NCI-H82 treated with DMSO at 0.1 percent for 48 hours (cell line): ENCODE results near the gene TRPV6.

ENCODE experiments used
- DNase-seq: peaks from one replicate; lab custom pipeline; 2025; ENCODE audit not compliant: unreplicated experiment; lab: John Stamatoyannopoulos, UW

The TRPV6 gene

GRCh38 chr7:142886866-142887265, 1.3 kb upstream of the TRPV6 start:
- no peak for DNase-seq

GRCh38 chr7:142884286-142884640, 1.3 kb downstream of the TRPV6 start:
- DNase-seq: no peak

GRCh38 chr7:142883571-142884285, 1.8 kb downstream of the TRPV6 start:
- DNase-seq: no peak

DNA sequence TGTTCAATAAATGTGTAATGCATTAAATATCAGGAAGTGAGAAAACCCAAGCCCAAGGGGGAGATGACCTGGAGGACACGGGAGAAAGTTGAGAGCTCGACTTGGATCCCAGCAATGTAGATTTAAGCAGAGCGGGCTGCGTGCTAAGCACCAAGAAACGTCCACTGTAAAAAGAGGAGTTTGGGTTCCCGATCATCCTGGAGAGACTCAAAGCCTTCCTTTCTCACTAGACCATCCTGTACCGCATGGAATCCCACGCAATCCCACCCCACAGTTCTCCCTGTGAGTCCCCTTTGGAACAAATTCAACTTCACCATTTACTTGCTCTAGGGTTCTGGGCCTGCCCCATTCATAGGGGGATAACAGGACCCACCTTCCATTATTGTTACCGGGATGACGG, 2.4 kb downstream of the TRPV6 start:
- DNase-seq: no peak

DNA sequence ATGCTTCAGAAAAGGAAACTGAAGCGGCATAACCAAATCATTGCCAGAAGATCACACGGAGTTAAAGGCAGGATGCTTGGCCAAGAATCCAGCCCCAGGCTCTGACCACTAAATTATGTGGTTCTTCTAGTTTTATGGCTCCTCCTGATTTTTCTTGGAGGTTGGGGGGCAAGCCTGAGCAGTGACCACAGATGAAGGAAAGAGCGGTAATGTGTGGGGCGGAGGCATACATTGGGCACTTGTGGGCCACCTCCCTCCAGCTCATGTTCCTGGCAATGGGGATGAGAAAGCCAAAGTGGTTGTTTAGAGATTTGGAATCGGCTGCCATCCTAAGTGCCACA, 3.2 kb downstream of the TRPV6 start:
- no peak for DNase-seq

- DNase-seq: no peak
These were observed 3.8 kb downstream of the TRPV6 start for GRCh38 chr7:142881586-142882337.

GRCh38 chr7:142880876-142881505, 4.6 kb downstream of the TRPV6 start:
- DNase-seq: no peak

GRCh38 chr7:142879060-142879459, 6.5 kb downstream of the TRPV6 start:
- DNase-seq: no peak

GRCh38 chr7:142878315-142878714, 7.2 kb downstream of the TRPV6 start:
- no peak for DNase-seq

DNA sequence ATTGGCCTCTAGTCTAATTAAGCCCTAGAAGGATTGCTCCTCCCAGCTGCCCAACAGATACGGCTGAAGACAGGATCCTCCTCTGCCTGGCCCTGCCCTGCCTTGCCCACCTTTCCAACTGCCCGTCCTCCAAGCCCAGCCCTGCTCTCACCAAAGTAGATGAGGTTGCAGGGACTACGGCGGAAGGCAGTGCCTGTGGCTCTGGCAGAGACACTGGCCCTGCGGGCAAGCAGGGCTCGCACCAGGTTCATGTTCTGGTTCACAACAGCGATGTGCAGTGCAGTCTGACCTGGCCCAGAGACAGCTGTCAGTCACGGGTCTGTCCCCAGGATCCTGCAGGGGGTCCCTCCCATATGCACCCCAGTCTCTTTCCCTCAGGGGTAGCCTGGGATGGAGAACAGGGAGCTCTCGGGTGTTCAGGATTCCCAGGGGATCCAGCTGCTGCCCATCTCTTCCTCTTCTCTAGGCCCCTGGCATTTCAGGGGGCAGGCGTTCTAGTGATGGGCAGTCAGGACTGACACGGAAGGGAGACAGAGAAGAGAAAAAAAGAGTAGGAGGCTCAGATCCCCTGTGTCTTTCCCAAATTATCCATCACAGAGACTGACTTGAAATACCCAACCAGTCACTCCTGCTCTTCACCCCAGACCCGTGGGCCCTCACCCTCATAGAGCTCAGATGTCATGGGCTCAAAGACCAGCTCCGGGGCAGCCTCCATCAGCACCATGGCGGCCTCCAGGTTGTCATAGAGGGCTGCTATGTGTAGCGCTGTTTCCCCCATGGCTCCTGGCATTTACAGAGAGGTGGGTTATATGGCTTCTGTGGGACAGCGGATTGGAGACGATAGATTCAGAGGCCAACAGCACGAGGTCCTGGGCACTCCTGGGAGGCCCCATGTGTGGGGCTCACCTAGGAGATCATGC, 8.3 kb downstream of the TRPV6 start:
- no peak for DNase-seq

DNA sequence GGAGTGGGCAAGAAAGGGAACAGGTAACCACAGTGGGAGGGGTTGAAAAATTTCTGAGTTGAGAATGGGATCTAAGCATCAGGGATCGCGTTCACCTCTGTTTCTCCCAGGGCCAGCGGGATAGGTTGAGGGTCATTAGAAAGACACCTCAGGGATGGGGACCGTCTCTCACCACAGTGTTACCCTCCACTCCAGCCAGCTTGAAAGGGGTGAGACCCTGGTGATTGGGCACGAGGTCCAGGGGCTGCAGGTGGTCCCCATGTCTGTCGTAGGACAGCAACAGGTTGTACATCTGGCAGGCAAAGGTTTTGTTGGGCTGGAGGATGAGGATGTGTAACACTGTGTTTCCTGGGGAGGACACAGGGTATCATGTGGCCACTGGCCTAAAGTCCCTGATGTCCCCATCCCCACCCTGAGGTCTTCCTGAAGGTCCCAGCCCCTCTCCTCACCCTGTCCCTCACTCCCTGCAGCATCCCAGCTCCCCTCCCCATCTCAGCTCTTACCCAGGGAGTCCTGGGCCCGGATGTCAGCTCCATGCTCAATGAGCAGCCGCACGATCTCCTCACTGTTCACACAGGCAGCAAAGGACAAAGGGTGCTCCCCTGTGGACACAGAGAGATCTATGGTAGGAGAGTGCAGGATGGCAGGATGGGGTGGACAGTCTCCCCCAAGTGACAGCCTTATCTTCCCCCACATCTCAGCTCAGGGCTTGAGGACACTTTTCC, 9.1 kb downstream of the TRPV6 start:
- no peak for DNase-seq

DNA sequence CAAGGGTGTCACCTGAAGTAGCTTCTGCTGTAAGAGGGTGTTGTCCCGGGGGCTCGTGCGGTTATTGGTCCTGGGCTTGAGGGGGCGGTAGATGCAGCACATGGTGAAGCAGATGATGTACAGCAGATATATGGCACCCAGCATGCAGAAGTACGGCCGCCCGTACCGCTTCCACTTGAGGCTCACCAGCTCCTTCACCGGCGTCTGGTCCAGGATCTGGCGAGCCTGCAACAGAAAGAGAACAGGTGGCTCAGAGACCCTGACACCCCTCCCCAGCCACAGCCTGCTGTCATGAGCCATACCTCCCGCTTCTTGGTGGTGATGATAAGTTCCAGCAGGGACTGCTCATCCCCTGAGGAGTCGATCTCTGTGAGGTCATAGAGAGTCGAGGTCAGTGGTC, 10.1 kb downstream of the TRPV6 start:
- no peak for DNase-seq

- no peak for DNase-seq
These were observed 10.7 kb downstream of the TRPV6 start for GRCh38 chr7:142874837-142875236.

DNA sequence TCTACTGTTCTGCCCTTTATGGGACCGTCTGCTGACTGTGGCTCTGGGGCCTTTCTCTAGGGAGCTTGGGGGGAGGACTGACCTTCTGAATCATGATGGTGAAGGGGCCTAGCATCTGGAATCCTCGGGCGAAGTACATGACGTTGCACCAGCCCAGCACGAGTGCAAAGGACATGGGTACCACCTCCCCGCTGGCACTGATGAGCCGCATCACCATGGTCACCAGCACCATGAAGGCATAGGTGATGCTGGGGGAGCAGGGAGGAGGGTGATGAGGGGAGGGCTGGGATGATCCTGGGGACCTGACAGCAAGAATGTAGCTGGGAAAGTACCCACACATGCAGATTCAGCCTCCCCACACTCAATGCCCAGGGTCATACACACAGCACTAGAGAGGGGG, 11.1 kb downstream of the TRPV6 start:
- DNase-seq: no peak

DNA sequence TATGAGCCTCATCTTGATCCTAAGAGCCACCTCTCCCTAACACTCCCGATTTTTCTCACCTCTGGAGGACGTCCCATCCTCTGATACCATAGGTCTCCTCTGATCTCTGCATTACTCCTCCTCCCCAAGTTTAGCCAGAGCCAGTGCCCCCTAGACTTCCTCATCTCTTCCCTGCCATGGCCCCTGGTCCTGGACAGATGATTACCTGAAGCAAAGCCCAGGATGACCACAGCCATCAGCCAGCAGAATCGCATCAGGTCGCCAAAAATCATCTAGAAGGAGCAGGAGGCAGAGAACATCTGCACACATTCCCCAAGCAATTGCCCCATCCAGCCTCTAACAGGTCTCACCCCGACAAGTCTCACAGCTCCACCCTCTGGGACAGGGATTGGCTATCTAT, 11.7 kb downstream of the TRPV6 start:
- no peak for DNase-seq

- no peak for DNase-seq
These were observed 12.2 kb downstream of the TRPV6 start for GRCh38 chr7:142873281-142873784.

GRCh38 chr7:142872106-142872675, 13.4 kb downstream of the TRPV6 start:
- no peak for DNase-seq

- no peak for DNase-seq
These were observed 14.1 kb downstream of the TRPV6 start for GRCh38 chr7:142871260-142872105.

- no peak for DNase-seq
These were observed 14.8 kb downstream of the TRPV6 start for GRCh38 chr7:142870566-142871259.
